ENCODE data around the gene ANKS1B.
"Not testable (repeated sequence)": the region's sequence is repeated elsewhere in the genome, so short reads cannot be mapped to it uniquely, and the experiment has no call there.

Gene ANKS1B

GRCh38 chr12:98873776-98874175 lies 1111.0 kb downstream of the ANKS1B start:
- DNase-seq (ENCODE audit: low read depth in 2 of 2) = no peak

GRCh38 chr12:98870504-98870903 lies 1114.2 kb downstream of the ANKS1B start:
- no peak for DNase-seq (ENCODE audit: low read depth in 2 of 2)

DNA sequence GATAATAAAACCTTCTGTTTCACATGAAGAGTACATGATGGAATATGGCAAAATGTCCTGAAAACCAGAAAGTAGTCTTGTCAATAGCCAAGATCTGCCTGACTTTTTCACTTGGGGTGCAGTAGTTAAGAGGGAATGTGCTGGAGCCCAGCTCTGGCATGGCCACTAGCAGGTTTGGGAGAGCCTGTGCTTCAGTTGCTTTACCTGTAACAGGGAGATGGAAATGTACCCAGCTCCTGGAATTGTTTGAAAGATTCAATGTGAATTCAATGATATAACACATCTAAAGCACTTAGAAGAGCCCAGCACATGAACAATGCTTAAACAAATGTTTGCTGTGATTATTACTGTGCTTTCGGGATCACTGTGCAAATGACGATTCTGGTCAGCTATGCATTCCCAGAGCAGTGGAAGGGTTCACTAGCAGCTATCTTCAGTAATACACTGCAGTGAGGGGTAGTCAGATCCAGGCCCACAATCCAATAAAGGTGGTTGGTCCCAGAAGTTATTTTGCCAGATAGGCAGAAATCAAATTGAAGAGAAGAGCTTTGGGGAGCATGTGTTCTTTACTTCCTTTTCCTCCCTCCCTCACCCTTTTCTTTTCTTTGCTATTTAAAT lies 1114.7 kb downstream of the ANKS1B start:
- DNase-seq (ENCODE audit: low read depth in 2 of 2) = no peak

GRCh38 chr12:98868538-98868937 lies 1116.2 kb downstream of the ANKS1B start:
- DNase-seq (ENCODE audit: low read depth in 2 of 2) = no peak

GRCh38 chr12:98868076-98868475 lies 1116.7 kb downstream of the ANKS1B start:
- no peak for DNase-seq (ENCODE audit: low read depth in 2 of 2)

DNA sequence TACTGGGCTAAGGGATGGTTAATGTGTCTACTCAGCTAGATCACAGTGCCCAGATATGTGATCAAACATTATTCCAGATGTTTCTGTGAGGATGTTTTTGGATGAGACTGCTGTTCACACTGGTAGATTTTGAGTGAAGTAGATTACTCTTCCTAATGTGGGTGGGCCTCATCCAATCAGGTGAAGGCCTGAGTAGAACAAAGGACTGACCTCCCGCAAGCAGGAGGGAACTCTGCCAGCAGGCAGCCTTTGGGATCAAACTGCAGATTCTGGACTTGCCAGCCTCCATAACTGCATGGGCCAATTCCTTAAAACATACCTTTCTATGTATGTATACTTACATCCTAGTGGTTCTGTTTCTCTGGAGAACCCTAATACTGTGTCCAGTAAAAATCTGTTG lies 1120.4 kb downstream of the ANKS1B start:
- DNase-seq (ENCODE audit: low read depth in 2 of 2) = no peak

DNA sequence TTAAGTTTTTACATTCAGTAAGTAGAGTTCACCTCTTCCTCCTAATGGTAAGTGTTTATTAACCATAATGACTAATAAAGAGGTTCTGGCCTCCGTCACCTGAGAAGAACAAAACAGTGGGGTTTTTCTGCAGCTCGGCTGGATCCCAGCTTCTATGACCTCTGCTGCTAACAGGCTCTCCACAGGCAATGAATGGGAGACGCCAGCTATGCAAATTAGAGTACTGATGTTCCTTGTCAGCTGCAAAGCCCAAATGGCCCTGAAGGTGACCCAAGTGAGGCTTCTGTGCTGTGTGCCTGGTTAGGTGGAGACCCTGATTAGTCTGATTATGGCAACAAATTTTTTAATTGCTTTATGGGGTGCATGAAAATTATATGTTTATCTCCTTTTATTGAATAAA lies 1121.6 kb downstream of the ANKS1B start:
- DNase-seq (ENCODE audit: low read depth in 2 of 2) = no peak

GRCh38 chr12:98861251-98861650 lies 1123.5 kb downstream of the ANKS1B start:
- DNase-seq (ENCODE audit: low read depth in 2 of 2) = no peak

DNA sequence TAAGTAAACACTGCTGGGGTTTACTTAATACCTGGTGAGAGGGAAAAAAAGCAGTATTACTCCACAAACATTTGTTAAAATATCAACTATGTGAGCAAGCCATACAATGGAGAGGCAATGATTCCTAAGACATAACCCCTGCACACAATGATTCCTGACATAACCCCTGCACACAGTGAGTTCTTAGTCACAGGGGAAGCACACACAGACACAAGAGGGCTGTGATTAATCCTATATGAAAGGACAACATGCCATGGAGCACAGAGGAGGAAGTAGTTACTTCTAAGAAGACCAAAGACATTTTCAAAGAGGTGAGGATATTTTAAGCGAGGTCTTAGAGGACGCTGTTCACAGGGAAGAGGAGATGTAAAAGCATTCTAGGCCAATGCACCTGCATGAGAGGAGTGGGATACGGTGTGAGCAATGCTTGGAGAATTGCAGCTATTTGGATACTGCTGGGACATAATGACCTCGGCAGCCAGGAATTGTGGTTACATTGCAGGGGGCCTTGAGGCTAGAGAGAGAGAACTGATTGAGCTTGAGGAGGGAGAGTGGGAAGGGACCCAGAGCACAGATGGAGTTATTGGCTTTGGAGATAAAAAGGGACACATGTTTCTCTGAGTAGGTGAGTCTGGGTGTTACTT lies 1127.7 kb downstream of the ANKS1B start:
- DNase-seq (ENCODE audit: low read depth in 2 of 2) = no peak

DNA sequence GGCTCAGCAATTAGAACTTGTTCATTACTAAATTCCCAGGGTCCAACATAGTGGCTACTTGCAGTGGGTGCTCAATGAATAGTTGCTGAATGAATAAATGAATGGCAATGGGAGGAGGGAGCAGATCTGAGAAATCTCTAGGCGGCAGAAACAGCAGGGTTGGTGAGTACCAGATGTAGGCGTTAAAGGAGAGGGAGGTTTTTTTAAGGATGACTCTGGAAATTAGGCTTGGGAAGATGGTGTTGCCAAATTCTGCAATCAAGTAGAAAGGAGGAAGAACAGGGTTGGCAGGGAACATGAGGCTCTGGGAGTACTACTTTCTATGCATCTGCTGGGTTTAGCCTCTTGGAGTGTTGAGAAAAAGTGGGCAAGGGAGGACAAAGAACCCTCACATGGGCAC lies 1132.6 kb downstream of the ANKS1B start:
- DNase-seq (ENCODE audit: low read depth in 2 of 2) = no peak

DNA sequence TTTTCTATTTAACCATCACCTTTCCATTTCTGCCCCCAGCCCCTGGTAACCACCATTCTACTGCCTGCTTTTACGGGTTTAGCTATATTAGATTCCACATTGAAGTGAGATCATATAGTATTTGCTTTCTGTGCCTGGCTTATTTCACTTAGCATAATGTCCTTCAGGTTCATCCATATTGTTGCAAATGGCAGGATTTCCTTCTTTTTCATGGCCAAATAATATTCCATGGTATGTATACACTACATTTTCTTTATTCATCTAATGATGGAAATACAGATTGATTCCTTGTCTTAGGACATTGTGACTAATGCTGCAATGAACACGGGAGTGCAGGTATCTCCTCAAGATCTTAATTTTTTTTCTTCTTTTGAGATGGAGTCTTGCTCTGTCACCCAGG lies 1137.5 kb downstream of the ANKS1B start:
- DNase-seq (ENCODE audit: low read depth in 2 of 2) = no peak

- no peak for DNase-seq (ENCODE audit: low read depth in 2 of 2)
These were observed 1138.8 kb downstream of the ANKS1B start for GRCh38 chr12:98845957-98846356.

GRCh38 chr12:98840325-98840724 lies 1144.4 kb downstream of the ANKS1B start:
- DNase-seq (ENCODE audit: low read depth in 2 of 2) = no peak

DNA sequence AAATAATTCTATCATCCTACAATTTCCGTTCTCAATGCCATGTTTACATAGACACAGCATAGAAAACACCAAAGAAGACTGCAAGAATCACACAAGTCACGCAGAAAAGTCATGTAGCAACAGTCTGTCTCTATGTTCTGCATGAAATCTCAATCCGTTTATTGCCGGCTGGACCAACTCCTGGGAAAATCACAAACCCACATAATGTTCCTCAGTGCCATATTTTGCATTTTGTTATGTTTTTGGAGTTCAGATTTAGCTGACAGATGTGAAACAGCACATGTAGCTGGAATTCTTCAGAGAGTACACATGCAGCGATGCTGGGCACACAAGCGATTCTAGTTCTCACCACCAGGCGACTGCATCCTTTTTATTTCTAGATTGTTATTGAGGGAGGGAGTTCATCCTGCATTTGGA lies 1146.5 kb downstream of the ANKS1B start:
- DNase-seq (ENCODE audit: low read depth in 2 of 2) = no peak

DNA sequence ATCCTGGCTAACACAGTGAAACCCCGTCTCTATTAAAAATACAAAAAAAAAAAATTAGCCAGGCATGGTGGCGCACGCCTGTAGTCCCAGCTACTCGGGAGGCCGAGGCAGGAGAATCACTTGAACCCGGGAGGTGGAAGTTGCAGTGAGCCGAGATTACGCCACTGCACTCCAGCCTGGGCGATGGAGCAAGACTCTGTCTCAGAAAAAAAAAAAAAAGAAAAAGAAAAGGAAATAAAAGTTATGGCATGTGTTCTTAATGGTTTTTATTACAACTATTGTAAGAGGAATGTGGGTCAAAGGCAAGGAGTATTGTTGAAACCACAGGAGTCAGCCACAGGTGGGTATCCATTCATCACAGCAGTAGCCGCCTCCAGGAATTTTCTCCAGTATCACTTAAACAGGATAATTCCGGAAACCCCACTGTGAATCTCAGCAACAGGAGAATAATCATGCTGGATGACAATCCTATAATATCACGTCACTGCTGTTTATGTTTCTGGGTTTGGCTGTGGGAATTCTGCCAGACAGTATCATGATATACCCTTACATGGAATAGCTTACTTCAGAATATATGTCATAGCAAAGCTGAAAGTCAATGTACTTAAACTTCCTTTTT lies 1147.5 kb downstream of the ANKS1B start:
- DNase-seq (ENCODE audit: low read depth in 2 of 2) = not testable (repeated sequence)

DNA sequence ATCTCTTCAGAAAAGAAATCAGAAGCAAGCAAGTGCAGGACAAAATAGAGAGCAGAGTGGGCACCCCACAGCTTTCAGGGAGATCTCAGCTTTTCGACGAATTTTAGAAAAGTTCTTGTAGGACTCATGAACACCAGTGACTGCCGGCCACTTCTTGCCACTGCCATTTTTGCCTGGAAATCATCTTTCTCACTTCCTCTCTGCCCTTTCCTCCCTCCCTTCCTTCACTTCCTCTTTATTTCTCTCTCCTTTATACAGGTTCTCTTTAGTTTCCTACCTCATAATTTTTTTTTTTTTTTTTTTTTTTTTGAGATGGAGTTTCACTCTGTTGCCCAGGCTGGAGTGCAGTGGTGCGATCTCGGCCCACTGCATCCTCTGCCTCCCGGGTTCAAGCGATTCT lies 1154.1 kb downstream of the ANKS1B start:
- no peak for DNase-seq (ENCODE audit: low read depth in 2 of 2)

DNA sequence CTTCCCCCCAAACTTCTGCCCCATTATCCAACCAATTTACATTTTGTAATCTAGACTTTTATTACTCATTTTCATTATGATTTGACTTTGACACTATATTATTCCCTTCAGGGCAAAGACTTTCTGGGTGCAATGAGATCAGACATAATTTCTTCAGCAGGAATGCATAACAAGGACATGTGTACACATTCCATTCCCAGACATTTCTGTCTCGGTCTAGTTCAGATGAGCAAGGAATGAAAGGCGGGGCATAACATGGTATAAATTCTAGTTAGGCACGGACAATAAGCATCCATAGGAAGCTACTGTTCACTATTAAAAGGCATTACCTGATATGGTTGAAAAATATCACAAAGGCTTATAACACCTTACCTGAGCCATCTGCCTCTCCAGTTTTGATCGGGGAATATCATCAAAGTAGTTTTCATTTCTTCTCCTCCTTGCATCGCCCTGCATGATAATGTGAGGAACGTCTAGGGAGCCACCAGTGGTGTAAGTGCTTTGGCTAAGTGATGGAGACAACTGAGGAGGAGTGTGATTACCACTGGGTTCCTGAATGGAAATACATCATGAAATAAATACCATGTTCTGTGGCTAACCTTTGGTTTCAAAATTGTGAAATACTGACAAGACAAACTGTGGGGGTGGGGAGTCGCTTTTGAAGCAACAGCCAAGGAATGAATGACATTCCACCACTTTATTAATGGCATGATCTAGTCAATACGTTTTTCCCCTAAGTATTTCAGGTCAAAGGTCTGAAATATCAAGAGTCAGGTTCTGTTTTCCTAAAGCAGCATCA lies 1155.7 kb downstream of the ANKS1B start:
- no peak for DNase-seq (ENCODE audit: low read depth in 2 of 2)

DNA sequence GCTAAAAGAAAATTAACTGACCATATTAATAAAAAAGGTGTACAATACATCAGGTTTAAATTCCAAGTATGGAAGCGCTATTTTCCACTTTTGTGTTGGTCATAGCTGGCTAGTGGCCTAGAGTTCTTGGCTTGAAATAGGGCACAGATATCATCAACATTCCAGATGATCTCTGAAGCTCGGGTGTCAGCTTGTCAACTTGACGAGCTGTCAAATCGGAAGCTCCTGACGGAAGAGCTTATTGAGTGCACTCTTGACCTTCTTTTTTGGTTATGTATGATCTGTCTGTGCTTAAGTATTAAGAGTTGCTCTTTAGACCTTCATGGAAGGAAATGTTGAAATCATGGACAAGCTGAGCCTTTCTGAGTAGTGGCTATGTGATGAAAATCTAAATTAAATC lies 1161.7 kb downstream of the ANKS1B start:
- DNase-seq (ENCODE audit: low read depth in 2 of 2) = no peak

GRCh38 chr12:98821866-98822265 lies 1162.9 kb downstream of the ANKS1B start:
- no peak for DNase-seq (ENCODE audit: low read depth in 2 of 2)

DNA sequence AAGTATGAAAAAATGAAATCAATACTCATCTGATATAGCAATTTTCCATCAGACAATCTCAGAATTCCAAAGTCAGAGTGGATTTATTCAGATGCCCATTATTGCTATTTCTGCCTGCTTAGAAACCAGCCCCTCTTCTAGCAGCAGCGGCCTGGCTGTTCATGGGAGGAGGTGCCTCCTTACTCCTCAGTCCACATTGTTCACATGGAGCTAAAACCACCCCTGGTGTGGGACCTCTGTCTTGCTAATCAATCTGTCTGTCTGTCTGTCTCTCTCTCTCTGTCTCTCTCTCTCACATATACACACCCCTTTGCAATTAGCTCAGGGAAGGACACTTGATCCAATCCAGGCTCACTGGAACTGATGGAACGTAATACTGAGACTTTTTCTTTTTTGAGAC lies 1163.5 kb downstream of the ANKS1B start:
- no peak for DNase-seq (ENCODE audit: low read depth in 2 of 2)

DNA sequence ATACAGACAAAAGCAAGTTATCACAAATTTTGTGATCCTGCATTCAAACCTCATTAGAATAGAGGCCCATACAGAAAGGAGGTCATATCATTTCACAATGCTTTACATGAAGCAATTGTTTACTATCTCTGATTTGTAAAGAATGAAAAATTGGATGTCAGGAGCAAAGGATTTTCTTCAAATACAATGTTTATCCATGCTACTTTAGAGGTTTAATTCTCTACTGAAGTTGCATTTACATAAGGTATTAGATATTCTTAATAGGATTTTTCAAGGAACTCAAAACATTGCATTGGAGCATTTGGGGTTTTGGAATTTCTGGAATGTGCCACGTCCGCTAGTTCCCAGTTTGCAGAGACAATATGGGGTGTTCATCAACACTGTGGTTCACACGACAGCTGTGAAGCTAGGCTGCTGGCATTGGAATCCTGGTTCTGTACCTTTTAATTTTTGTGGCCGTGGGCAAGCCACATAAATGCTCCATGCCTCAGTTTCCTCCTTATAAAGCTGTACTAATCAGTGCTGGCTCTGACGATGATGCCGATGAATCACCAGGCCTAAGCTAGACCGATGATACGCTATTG lies 1164.8 kb downstream of the ANKS1B start:
- no peak for DNase-seq (ENCODE audit: low read depth in 2 of 2)

DNA sequence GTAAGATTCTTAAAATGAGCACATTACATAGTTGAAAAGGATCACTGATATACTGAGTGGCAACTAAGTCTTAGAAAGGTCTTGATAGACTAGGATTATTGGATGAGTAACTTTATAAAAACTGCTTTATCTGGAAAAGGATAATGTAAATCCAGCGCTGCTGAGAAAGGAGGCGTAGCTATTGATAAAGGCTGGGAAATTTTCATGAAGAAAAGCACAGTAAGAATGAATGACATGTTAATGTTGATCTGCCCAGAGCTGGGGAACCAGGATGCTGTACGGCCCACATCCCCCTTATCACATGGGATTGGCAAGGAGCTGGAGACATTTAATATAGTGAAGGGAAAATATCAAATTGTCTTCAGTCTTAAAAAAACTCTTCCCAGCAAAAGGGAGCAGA lies 1165.7 kb downstream of the ANKS1B start:
- no peak for DNase-seq (ENCODE audit: low read depth in 2 of 2)

Measured in activated CD4-positive, alpha-beta T cell treated with anti-CD3 and anti-CD28 coated beads for 24 hours (primary cell).